ENCODE measurements around the gene THOC2.

The THOC2 gene

GRCh38 chrX:123648028-123648810, 84.6 kb downstream of the THOC2 start:
- no peaks in the 10 kb centered on the region for H3K9me2 ChIP-seq (replicated peaks; ENCODE audit: low read depth, low read length)
- H3F3A ChIP-seq (ENCODE audit: low read depth) = no peaks in the 10 kb centered on the region
- no peaks in the 10 kb centered on the region for H3K27me3 ChIP-seq (ENCODE audit: insufficient read depth, low read length, poor library complexity, severe bottlenecking)
- no peaks in the 10 kb centered on the region for H3K4me1 ChIP-seq (ENCODE audit: insufficient read depth, low read length, poor library complexity, severe bottlenecking)
- TF ChIP-seq, protein P1, sequence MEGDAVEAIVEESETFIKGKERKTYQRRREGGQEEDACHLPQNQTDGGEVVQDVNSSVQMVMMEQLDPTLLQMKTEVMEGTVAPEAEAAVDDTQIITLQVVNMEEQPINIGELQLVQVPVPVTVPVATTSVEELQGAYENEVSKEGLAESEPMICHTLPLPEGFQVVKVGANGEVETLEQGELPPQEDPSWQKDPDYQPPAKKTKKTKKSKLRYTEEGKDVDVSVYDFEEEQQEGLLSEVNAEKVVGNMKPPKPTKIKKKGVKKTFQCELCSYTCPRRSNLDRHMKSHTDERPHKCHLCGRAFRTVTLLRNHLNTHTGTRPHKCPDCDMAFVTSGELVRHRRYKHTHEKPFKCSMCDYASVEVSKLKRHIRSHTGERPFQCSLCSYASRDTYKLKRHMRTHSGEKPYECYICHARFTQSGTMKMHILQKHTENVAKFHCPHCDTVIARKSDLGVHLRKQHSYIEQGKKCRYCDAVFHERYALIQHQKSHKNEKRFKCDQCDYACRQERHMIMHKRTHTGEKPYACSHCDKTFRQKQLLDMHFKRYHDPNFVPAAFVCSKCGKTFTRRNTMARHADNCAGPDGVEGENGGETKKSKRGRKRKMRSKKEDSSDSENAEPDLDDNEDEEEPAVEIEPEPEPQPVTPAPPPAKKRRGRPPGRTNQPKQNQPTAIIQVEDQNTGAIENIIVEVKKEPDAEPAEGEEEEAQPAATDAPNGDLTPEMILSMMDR (conservative IDR thresholded peaks at IDR 0.05; ENCODE audit: low read length) = no peak
- TF ChIP-seq EZH2phosphoT487 (IDR thresholded peaks at IDR 0.05; ENCODE audit: borderline replicate concordance) = no peak
- no peak overlapping the region for H3K4me2 ChIP-seq (ENCODE audit: low read depth, low read length, poor library complexity, severe bottlenecking)
- H3K79me2 ChIP-seq (ENCODE audit: insufficient read depth, low read length) = 0 out of 2 replicates have a peak, but pooled peaks cover 12% of the 10 kb centered on the region
- H3K9me3 ChIP-seq (ENCODE audit: insufficient read depth, low read depth, low read length) = no peaks in the 10 kb centered on the region
- H3K9ac ChIP-seq (ENCODE audit: low read depth, low read length, poor library complexity, severe bottlenecking) = no peak overlapping the region
- H3K4me3 ChIP-seq (ENCODE audit: low read length, poor library complexity, severe bottlenecking) = no peak overlapping the region
- H2AFZ ChIP-seq (ENCODE audit: low read length) = no peak overlapping the region
- peaks cover 15% of the 10 kb centered on the region; the same call in 1 of the 2 replicates for H3K36me3 ChIP-seq (ENCODE audit: insufficient read depth, low read length)
- H4K20me1 ChIP-seq (ENCODE audit: insufficient read depth, low read length, poor library complexity, severe bottlenecking) = no peaks in the 10 kb centered on the region

- no peak overlapping the region for H2AFZ ChIP-seq (ENCODE audit: low read length)
- H3F3A ChIP-seq (ENCODE audit: low read depth) = no peaks in the 10 kb centered on the region
- no peak for TF ChIP-seq EZH2phosphoT487 (IDR thresholded peaks at IDR 0.05; ENCODE audit: borderline replicate concordance)
- TF ChIP-seq, protein P1 (conservative IDR thresholded peaks at IDR 0.05; ENCODE audit: low read length) = no peak
- H3K4me1 ChIP-seq (ENCODE audit: insufficient read depth, low read length, poor library complexity, severe bottlenecking) = no peaks in the 10 kb centered on the region
- no peaks in the 10 kb centered on the region for H3K9me3 ChIP-seq (ENCODE audit: insufficient read depth, low read depth, low read length)
- no peak overlapping the region for H3K4me3 ChIP-seq (ENCODE audit: low read length, poor library complexity, severe bottlenecking)
- H3K36me3 ChIP-seq (ENCODE audit: insufficient read depth, low read length) = peaks cover 19% of the 10 kb centered on the region; the same call in 1 of the 2 replicates
- H4K20me1 ChIP-seq (ENCODE audit: insufficient read depth, low read length, poor library complexity, severe bottlenecking) = no peaks in the 10 kb centered on the region
- no peaks in the 10 kb centered on the region for H3K9me2 ChIP-seq (replicated peaks; ENCODE audit: low read depth, low read length)
- no peaks in the 10 kb centered on the region for H3K27me3 ChIP-seq (ENCODE audit: insufficient read depth, low read length, poor library complexity, severe bottlenecking)
- H3K9ac ChIP-seq (ENCODE audit: low read depth, low read length, poor library complexity, severe bottlenecking) = no peak overlapping the region
- no peak overlapping the region for H3K4me2 ChIP-seq (ENCODE audit: low read depth, low read length, poor library complexity, severe bottlenecking)
- 0 out of 2 replicates have a peak, but pooled peaks cover 12% of the 10 kb centered on the region for H3K79me2 ChIP-seq (ENCODE audit: insufficient read depth, low read length)
Measured at GRCh38 chrX:123647244-123647643, 85.6 kb downstream of the THOC2 start.

DNA sequence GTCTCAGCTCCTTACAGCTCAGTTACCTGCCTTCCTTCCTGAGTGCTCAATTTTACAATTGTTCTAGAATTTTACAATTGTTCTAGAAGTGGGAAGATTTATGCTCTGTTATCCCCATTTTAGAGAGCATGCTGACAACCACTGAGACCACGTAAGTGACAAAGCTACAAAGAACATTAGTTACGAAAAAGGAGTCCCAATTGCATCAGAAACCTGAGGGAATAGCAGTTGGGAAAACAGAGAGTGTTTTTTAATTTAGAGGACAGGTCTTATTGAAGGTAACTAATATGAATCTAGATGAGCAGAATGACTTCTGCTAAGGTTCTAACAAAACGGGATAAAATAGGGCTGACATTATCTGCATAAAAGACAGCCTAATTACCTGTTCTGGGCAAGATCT, 103.3 kb downstream of the THOC2 start:
- Histone ChIP-seq H3K4me1 (ENCODE audit: insufficient read depth, low read length, poor library complexity, severe bottlenecking) (no peaks in the 10 kb centered on the region), H3F3A (ENCODE audit: low read depth) (no peaks in the 10 kb centered on the region), H3K4me2 (ENCODE audit: low read depth, low read length, poor library complexity, severe bottlenecking) (no peak overlapping the region), H2AFZ (ENCODE audit: low read length) (no peak overlapping the region), H3K27me3 (ENCODE audit: insufficient read depth, low read length, poor library complexity, severe bottlenecking) (no peaks in the 10 kb centered on the region), H3K9ac (ENCODE audit: low read depth, low read length, poor library complexity, severe bottlenecking) (no peak overlapping the region), H4K20me1 (ENCODE audit: insufficient read depth, low read length, poor library complexity, severe bottlenecking) (no peaks in the 10 kb centered on the region), H3K9me3 (ENCODE audit: insufficient read depth, low read depth, low read length) (no peaks in the 10 kb centered on the region), H3K36me3 (ENCODE audit: insufficient read depth, low read length) (peaks cover 68% of the 10 kb centered on the region; the same call in 1 of the 2 replicates), H3K79me2 (ENCODE audit: insufficient read depth, low read length) (no peaks in the 10 kb centered on the region), H3K9me2 (replicated peaks; ENCODE audit: low read depth, low read length) (no peaks in the 10 kb centered on the region), H3K4me3 (ENCODE audit: low read length, poor library complexity, severe bottlenecking) (no peak overlapping the region)
- TF ChIP-seq, protein P1 (conservative IDR thresholded peaks at IDR 0.05; ENCODE audit: low read length) = no peak
- no peak for TF ChIP-seq EZH2phosphoT487 (IDR thresholded peaks at IDR 0.05; ENCODE audit: borderline replicate concordance)

All from Loucy (cell line).